HG03175 (cell line): ENCODE measurements around the gene TAMM41.
"Not testable (repeated sequence)": the region's sequence is repeated elsewhere in the genome, so short reads cannot be mapped to it uniquely, and the experiment has no call there.

Source experiments
- ATAC-seq: cut with Tn5 transposase; IDR thresholded peaks from one replicate; pipeline ENCODE4 v1.9.1; 2021; ENCODE audit warnings: mild to moderate bottlenecking, moderate library complexity; ENCODE audit not compliant: unreplicated experiment

TAMM41 gene

DNA sequence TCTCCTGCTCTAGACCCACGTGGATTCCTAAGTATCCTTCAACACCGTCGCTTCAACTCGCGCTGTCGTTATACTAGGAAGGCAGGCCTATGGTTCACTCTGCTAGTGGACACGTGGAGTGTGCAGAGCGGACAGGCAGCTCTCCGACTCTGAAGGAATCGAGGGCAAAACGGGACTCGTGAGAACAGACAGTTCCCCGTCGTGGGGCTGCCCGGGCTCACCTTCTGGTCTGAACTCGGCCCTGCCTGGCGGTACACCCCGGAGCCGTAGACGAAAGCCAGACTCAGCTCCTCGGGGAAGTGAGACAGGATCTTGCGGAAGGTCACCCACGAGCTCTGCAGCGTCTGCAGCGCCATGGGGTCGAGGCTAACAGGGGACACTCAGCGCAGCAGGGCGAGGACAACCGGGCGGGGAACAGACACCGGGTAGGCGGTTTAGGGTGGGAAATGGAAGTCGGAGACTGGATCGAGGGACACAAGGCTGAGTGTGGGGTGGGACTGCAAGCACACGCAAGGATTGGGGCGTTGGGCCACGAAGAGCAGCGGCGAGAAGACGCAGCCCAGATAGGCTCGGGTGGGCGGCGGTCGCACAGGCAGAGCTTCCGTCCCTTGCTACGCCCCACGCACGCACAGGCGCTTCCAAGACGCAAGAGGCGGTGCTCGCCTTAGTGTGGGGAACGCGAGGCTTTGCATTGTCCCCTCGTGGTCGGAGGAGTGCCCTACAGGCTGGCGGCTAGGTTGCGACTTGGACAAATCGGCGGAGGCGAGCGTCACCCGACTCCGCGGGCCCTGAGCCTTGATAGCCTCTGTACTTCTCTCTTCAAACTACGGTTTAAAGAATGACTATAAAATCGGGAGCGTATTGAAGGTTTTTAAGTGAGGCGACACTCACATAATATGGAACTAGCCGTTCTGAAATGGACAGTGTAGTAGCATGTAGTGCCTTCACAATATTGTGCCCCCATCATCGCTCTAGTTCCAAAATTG lies at the start of gene TAMM41:
Gene TAMM41, minus strand, starts transcription at position 605 of the 986 bp plus-strand sequence. Its CDS starts 249 bp downstream, at position 356.
- ATAC-seq, result peak; percentile 100

GRCh38 chr3:11878837-11879236 lies 32.2 kb upstream of the TAMM41 start:
- ATAC-seq, result no peak

DNA sequence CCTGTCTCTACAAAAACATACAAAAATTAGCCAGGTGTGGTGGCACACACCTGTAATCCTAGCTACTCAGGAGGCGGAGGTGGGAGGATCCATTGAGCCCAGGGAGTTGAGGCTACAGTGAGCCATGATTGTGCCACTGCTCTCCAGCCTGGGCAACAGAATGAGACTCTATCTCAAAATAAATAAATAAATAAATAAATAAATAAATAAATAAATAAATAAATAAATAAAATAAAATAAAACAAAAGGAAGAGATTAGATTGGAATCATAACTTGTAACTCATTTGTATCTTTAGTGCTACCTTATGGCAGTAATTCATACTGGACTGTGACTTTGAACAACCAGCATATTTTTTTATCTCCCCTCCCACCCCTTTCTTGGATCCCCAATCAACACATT lies 28.0 kb upstream of the TAMM41 start:
- ATAC-seq, result not testable (repeated sequence)

DNA sequence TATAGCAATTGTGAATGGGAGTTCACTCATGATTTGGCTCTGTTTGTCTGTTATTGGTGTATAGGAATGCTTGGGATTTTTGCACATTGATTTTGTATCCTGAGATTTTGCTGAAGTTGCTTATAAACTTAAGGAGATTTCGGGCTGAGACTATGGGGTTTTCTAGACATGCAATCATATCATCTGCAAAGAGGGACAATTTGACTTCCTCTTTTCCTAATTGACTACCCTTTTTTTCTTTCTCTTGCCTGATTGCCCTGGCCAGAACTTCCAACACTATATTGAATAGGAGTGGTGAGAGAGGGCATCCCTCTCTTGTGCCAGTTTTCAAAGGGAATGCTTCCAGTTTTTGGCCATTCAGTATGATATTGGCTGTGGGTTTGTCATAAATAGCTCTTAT lies 17.1 kb upstream of the TAMM41 start:
- ATAC-seq, result not testable (repeated sequence)

DNA sequence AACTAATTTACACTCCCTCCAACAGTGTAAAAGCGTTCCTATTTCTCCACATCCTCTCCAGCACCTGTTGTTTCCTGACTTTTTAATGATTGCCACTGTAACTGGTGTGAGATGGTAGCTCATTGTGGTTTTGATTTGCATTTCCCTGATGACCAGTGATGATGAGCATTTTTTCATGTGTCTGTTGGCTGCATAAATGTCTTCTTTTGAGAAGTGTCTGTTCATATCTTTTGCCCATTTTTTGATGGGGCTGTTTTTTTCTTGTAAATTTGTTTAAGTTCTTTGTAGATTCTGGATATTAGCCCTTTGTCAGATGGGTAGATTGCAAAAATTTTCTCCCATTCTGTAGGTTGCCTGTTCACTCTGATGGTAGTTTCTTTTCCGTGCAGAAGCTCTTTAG lies 15.9 kb upstream of the TAMM41 start:
- not testable (repeated sequence) for ATAC-seq

- ATAC-seq, result not testable (repeated sequence)
Observed at GRCh38 chr3:11862145-11862544, 15.5 kb upstream of the TAMM41 start.

DNA sequence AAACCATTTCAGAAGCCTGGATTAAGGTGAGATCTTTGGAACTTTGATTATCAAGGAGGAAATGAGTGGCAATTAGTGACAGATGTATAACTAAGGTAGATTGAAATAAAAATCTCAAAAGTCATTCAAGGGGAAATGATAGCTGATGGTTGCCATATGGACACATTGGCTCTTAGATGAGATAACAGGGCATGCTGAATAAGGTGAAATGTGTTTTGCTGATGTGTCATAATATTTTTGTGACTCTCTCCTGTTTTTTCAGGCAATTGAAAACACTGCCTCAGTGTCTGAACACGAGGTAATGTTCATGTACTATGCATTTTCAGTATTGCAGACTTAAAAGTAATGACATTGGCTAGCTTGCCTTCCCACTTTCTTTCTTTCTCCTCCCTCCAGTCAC lies 13.5 kb upstream of the TAMM41 start:
- ATAC-seq, result not testable (repeated sequence)

GRCh38 chr3:11853450-11853849 lies 6.8 kb upstream of the TAMM41 start:
- ATAC-seq, result no peak

- ATAC-seq, result no peak
Observed at GRCh38 chr3:11850003-11850402, 3.3 kb upstream of the TAMM41 start.

DNA sequence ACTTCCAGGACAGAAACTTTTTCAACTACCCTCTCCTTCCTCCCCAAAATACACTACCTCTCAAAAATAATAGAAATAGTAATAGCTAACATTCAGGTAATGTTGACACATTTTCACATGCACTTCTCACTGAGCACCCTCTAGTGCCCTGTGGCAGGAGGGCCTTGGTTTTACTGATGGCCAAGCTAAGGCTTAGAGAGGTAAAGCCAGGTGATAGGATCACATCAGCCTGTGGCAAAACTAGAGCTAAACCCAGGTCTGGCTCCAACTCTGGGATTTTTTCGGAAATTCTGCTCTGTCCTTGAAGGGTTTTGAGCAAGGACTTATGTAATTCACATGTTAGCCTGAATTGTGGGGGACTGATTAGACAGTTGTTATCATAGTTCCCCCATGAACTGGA lies 922 bp upstream of the TAMM41 start:
- no peak for ATAC-seq

- ATAC-seq, result peak; percentile 23
Observed at GRCh38 chr3:11845651-11846050, 1.0 kb downstream of the TAMM41 start.

DNA sequence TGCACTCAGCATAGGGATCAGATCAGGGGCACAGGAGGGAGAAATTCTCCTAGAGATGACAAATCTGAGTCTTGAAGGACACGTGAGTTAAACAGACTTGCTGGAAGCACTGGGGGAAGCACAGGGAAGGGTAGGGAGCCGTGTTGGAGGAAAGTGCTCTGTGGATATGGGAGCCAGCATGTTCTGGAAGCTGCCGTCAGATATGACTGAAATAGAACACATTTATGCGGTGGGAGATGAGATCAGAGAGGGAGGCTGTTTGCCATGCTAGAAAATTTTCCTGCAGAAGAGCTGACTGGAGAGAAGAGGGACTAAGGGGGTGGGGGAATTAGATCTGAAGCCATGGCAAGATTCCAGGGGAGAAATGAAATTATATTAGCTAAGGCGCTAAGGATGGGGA lies 1.8 kb downstream of the TAMM41 start:
- no peak for ATAC-seq

DNA sequence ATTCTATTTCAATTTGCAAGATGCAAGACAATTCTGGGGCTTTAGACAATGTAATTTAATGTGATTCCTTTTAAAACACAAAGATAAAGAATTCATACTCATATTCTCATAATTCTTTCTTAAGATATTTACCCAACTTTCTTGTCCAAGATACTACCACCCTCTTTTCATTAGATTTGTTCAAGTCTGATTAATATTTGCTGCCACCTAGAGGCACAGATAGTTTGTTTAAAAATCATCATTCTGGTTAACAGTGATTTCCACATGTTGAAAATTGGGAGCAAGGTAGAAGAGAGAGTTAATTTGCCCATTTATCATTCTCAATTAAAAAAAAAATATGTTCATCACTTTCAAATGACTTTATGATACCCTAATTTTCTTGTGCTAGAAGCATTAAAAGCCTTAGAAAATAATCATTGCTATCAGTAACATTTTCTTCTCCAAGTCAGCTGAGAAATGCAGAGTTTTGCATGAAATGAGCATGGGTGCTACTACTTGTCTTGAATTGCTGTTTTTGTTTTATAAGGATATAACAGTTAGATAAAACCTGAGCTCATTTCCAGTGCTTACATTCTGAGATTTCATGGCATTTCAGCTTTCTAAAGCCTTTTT lies 11.6 kb downstream of the TAMM41 start:
- ATAC-seq, result no peak

DNA sequence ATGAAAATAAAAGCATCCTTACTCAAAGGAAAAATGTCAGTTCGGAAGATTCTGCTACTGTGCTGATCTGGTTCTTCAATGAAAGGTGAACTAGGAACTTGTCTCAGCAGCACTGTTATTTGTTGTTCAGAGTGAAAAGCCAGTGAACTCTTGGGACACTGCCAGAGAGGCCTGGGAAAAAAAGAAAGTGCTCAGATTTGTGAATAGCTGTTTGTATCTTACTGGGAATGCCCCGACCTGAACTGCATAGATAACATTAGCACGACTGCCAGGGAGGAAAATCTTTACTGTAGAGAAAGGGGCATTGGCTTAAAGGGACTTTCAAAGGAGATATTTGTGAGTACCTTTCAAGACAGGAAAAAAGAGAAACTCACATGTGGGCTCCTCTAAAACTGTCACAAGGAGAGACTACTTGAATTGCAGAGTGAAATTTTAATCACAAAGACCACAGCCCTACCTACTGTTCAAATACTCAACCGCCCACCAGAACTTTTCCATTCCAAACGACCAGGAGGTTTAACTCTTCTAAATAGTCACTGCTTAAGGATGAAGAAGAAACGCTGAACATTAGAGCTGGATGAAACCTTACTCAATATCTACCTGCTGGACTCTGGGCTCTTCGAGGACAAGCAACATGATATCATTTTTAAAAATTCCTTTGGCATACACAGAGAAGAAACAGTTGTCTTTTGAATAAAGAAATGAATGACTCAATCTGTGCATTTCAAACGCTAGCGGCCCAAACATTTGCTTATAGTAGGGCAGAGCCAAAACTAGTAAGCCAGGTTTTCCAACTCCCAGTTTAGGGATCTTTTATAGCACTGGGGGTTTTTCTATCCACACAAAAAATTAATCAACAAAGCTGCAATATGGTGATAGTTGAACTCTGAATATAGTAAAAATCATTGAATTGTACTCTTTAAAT lies 13.4 kb downstream of the TAMM41 start:
- ATAC-seq, result no peak

DNA sequence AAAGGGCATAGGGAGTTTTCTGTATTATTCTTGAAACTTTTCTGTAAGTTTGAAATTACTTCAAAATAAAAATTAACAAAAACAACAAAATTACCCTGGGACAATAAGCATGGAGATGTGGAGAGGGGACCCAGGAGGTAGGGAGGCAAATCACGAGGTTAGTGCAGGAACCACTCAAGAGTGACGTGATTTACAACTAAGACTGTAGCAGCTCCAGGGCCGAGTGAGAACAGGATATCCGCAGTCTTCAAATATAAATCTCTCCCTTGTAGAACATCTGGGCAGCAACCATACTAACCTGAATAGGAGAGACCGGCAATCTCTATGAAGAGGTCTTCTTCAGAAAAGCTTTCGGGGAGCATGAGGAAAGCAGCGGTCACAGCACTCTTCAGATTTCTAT lies 17.3 kb downstream of the TAMM41 start:
- no peak for ATAC-seq

- ATAC-seq, result no peak
Observed at GRCh38 chr3:11826628-11827265, 19.9 kb downstream of the TAMM41 start.

GRCh38 chr3:11825301-11825700 lies 21.4 kb downstream of the TAMM41 start:
- no peak for ATAC-seq

DNA sequence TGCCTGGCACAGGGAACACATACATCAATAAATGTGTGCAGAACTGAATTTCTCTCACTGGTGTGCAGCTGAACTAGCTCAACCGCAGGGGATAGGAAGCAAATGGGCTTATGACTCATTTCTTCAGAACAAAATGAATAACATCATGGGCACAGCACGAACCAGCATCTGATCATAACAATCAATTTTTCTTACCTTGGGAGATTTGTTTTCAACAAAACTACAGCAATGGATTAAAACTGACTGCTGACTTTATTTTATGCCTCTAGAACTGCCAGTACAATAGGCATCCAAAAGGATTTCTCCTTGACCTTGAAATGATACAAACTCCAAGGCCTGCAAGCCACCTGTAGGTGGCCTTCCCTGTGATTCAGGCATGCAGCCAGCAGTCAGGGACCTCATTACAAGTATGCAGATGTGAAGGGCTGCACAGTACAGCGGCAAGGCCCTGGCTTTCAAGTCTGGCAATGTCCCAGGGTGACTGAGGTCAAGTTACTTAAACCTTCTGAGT lies 26.1 kb downstream of the TAMM41 start:
- ATAC-seq, result peak; percentile 75

DNA sequence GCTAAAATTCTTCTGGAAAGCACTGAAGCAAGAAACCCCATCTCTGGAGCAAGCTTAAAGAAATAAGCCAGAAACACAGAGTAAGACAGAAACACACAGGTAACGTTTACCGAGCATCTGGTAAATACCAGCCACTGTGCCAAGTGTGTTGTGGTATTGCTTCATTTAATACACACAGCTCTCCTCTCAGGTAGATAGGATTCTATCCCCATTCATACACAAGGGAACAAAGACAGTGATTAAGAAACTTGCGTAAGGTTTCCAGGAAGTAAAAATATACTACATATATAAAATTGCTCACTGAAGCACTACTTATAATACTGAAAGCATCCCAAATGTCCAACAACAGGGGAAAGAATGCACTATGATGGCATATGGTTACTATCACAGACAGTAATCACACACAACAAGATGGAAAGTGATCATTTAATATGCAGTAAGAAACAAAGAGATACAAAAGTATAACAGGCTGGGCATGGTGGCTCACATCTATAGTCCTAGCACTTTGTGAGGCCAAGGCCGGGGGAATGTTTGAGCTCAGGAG lies 27.5 kb downstream of the TAMM41 start:
- ATAC-seq, result no peak

- ATAC-seq, result no peak
Observed at GRCh38 chr3:11818033-11818432, 28.7 kb downstream of the TAMM41 start.
